Activated CD8-positive, alpha-beta memory T cell treated with anti-CD3 and anti-CD28 coated beads, Interleukin-2, amount 10 ng/mL, durations not matched to agents 7 days and 5 days (primary cell): Measurements from ENCODE around the gene SP100. TPM values are rescaled to one million over a fixed set of nuclear protein-coding genes. Genes with fewer than 3 reads are reported as not detected.
"Not testable (repeated sequence)": the region's sequence is repeated elsewhere in the genome, so short reads cannot be mapped to it uniquely, and the experiment has no call there.

Experiments used
- ATAC-seq: fragments of 150-1000 bp; cut with Tn5 transposase; one replicate; pipeline ENCODE4 v1.10.0; 2021; ENCODE audit warnings: moderate library complexity
- CTCF ChIA-PET: fragments of 350-600 bp; sonication (Branson Sonifier 250); formaldehyde crosslinking; loops from one replicate; lab custom pipeline; 2021; ENCODE audit warnings: antibody characterized with exemption; lab: Charles Lee
- DNase-seq: peaks from one replicate; pipeline ENCODE4 v3.0.0-alpha.2; 2020
- H3K27ac Mint-ChIP-seq: one replicate; pipeline ENCODE4 v1.8.0; 2021; ENCODE audit warnings: mild to moderate bottlenecking, mixed read lengths
- H3K27me3 Mint-ChIP-seq: one replicate; pipeline ENCODE4 v1.8.0; 2021; ENCODE audit warnings: mixed read lengths
- H3K36me3 Mint-ChIP-seq: one replicate; pipeline ENCODE4 v1.8.0; 2021; ENCODE audit warnings: mild to moderate bottlenecking, mixed read lengths
- H3K4me1 Mint-ChIP-seq: one replicate; pipeline ENCODE4 v1.8.0; 2021; ENCODE audit warnings: mixed read lengths
- H3K4me3 Mint-ChIP-seq: one replicate; pipeline ENCODE4 v1.8.0; 2021; ENCODE audit warnings: mild to moderate bottlenecking, moderate library complexity, mixed read lengths
- H3K9me3 Mint-ChIP-seq: one replicate; pipeline ENCODE4 v1.8.0; 2022; ENCODE audit warnings: low read depth, mixed read lengths
- total RNA-seq, 2 experiments: library from RNA; stranded (reverse); gene quantifications; one replicate each; pipeline ENCODE4 v1.2.3, GENCODE V29; 2021

The SP100 gene
- total RNA-seq, 2 experiments from 2014 or later: 255 to 385 TPM

DNA sequence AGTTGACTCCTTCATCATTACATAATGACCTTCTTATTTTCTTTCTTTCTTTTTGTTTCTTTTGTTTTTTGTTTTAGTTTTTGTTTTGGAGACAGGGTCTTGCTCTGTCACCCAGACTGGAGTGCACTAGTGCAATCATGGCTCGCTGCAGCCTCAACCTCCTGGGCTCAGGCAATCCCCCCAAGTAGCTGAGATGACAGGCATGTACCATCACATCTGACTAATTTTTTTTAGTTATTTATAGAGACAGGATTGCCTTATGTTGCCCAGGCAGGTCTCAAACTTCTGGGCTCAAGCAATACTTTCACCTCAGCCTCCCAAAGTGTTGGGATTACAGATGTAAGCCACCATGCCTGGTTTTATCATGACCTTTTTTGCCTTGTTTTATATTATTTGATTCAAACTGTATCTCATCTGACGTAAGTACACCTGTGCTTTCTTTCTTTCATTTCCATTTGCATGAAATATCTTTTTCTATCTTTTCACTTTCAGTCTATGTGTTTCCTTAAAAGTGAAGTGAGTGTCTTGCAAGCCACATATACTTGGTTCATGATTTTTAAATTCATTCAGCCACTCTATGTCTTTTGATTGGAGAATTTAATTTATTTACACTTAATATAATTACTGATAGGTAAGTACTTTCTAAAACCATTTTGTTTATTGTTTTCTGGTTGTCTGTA is 39.1 kb downstream of the SP100 start:
- no peak for DNase-seq
- ATAC-seq: no peak
- CTCF ChIA-PET: interaction anchor here (1.3 kb wide), 1 partner anchor 8 kb away, joined by 5 read pairs; no protein-coding TSS in a partner anchor
- H3K27ac Mint-ChIP-seq: no peak overlapping the region
- peaks cover 94% of the 10 kb centered on the region for H3K36me3 Mint-ChIP-seq
- H3K9me3 Mint-ChIP-seq: peaks cover 13% of the 10 kb centered on the region
- H3K27me3 Mint-ChIP-seq: no peaks in the 10 kb centered on the region
- no peak overlapping the region for H3K4me3 Mint-ChIP-seq
- peaks cover 69% of the 10 kb centered on the region for H3K4me1 Mint-ChIP-seq

DNA sequence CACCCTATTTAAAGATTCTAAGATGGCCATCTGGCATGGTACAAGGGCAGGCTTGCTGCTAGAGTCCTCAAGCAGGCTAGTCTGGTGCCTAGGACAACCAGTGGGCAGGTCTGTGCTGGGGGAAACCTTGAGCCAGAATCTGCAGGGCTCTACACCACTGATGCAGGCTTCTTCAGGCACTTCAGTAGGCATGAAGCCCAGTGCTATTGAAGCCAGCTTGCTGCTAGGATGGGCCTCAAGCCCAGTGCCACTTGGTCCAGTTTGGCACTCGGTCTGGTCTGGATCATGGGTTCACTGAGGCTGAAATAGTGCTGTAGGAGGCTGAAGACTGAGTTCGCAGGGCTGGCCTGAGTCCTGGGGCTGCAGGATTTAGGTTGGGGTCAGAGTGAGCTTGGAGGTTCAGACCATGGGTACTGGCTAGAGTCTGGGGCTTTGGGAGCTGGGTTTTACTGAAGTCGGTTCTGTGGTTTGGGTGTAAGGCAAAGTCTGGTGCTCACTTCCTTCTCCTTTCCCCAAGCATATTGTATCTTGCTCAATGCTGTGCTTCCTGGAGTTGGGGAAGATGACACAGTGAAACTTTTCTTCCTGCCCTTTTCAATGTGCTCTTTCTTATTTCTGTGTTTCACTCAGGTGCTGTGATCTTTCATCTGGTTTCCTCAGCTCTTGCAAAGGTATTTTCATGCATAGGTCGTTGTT is 41.2 kb downstream of the SP100 start:
- Mint-ChIP-seq H3K27ac (peak overlapping the region; percentile 53), H3K36me3 (peaks cover 90% of the 10 kb centered on the region), H3K4me1 (peaks cover 58% of the 10 kb centered on the region), H3K9me3 (peaks cover 13% of the 10 kb centered on the region), H3K4me3 (no peak overlapping the region), H3K27me3 (no peaks in the 10 kb centered on the region)
- ATAC-seq (peak; percentile 47), DNase-seq (no peak)
- CTCF ChIA-PET: no interaction called here

DNA sequence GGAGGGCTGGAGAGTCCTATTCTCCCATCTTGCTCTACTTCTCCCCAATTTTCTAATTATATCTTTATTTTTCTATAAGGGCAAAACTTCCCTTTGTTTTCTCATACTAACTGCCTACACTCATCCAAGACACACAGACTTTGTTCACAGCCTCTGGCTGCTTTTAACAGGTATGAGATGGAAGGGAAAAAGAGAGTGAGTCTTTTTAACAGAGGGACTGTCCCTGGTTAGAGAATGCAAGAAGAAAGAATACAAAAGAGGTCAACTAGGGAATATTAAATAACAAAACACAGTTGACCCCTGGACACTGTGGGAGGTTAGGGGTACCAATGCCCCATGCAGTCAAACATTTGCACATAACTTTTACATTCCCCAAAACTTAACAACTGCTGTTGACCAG is 41.8 kb downstream of the SP100 start:
- CTCF ChIA-PET: no interaction called here
- DNase-seq (no peak), ATAC-seq (no peak)
- no peaks in the 10 kb centered on the region for H3K27me3 Mint-ChIP-seq
- H3K27ac Mint-ChIP-seq: peak overlapping the region; percentile 53
- H3K4me1 Mint-ChIP-seq: peaks cover 55% of the 10 kb centered on the region
- H3K36me3 Mint-ChIP-seq: peaks cover 89% of the 10 kb centered on the region
- H3K9me3 Mint-ChIP-seq: peaks cover 13% of the 10 kb centered on the region
- H3K4me3 Mint-ChIP-seq: no peak overlapping the region

DNA sequence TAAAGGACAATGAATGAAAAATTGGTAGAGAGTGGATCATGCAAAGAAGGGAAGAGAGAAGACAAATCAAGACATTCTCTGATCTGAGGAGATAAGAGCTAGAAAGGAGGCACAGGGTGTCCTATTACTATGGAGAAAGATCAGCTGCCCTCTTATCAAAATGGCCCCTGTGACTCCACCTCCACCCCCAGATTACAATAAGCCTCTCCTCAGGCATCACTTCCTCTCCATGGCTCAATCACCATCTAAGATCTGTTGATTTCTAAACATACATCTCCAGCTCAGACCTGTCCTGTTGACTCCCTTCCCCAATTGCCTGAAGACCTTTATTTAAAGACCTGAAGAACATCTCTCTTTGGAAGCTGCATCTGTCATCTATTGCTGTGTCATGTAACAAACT is 43.2 kb downstream of the SP100 start:
- Mint-ChIP-seq H3K4me1 (peaks cover 42% of the 10 kb centered on the region), H3K27me3 (no peaks in the 10 kb centered on the region), H3K36me3 (peaks cover 88% of the 10 kb centered on the region), H3K9me3 (peaks cover 9% of the 10 kb centered on the region), H3K4me3 (no peak overlapping the region), H3K27ac (peak overlapping the region; percentile 25)
- CTCF ChIA-PET: no interaction called here
- ATAC-seq: no peak
- DNase-seq: no peak

DNA sequence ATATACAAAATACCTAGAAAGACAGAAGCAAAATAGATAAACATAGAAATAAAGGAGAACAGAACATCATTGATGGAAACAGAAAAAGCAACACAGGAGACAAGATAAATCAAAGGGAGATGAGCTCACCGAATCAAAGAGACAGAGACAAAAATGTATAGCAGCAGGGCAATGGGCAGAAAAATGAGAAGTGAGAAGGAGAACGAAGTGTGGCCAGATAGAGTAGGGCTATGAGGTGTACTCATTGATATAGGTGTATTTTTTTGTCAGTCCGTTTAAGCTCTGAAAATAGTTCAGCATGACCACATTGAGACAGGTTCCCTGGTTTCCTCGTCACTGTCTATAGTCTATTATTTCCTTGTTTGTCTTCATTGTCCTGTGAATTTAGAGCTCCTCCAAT is 55.1 kb downstream of the SP100 start:
- DNase-seq (no peak), ATAC-seq (no peak)
- H3K27me3 Mint-ChIP-seq: no peaks in the 10 kb centered on the region
- CTCF ChIA-PET: interaction anchor here (1.2 kb wide), 1 partner anchor 13 kb away, joined by 3 read pairs; no protein-coding TSS in a partner anchor
- H3K9me3 Mint-ChIP-seq: no peaks in the 10 kb centered on the region
- H3K36me3 Mint-ChIP-seq: peaks cover 82% of the 10 kb centered on the region
- H3K4me3 Mint-ChIP-seq: no peak overlapping the region
- peaks cover 35% of the 10 kb centered on the region for H3K4me1 Mint-ChIP-seq
- peak overlapping the region; percentile 12 for H3K27ac Mint-ChIP-seq

DNA sequence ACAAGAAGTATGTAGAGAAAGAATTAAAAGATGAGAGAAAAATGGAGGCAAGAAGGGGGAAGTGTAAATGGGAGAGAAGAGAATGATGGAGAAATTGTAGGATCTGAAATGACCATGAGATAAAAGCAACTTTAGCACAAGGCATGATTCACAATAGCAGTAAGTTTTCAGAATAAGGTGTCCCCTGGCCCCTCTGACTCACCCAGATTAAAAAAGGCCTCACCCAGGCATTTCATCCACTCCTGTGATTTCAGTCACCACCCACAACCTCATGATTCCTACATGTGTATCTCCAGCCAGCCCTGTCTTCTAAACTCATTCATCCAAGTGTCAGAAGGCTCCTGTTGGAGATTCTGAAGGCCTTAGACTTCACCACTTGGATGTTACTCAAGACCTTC is 56.6 kb downstream of the SP100 start:
- peak; percentile 61 for DNase-seq
- H3K27me3 Mint-ChIP-seq: no peaks in the 10 kb centered on the region
- CTCF ChIA-PET: no interaction called here
- ATAC-seq: peak; percentile 73
- peaks cover 35% of the 10 kb centered on the region for H3K4me1 Mint-ChIP-seq
- H3K36me3 Mint-ChIP-seq: peaks cover 77% of the 10 kb centered on the region
- H3K9me3 Mint-ChIP-seq: no peaks in the 10 kb centered on the region
- no peak overlapping the region for H3K4me3 Mint-ChIP-seq
- H3K27ac Mint-ChIP-seq: peak overlapping the region; percentile 79

- Mint-ChIP-seq H3K36me3 (peaks cover 75% of the 10 kb centered on the region), H3K9me3 (no peaks in the 10 kb centered on the region), H3K4me1 (peaks cover 35% of the 10 kb centered on the region), H3K4me3 (no peak overlapping the region), H3K27me3 (no peaks in the 10 kb centered on the region), H3K27ac (peak overlapping the region; percentile 79)
- peak; percentile 65 for DNase-seq
- peak; percentile 79 for ATAC-seq
- CTCF ChIA-PET: no interaction called here
These were observed 57.4 kb downstream of the SP100 start for GRCh38 chr2:230473378-230473777.

DNA sequence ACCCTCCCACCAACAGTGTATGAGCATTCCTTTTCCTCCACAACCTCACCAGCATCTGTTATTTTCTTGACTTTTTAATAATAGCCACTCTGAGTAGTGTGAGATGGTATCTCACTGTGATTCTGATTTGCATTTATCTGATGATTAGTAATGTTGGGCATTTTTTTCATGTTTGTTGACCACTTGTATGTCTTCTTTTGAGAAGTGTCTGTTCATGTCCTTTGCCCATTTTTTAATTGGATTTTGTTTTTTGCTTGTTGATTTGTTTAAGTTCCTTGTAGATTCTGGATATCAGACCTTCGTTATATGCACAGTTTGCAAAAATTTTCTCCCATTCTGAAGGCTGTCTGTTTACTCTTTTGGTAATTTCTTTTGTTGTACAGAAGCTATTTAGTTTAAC is 59.1 kb downstream of the SP100 start:
- Mint-ChIP-seq H3K27me3 (no peaks in the 10 kb centered on the region), H3K36me3 (peaks cover 79% of the 10 kb centered on the region), H3K9me3 (no peaks in the 10 kb centered on the region), H3K27ac (no peak overlapping the region), H3K4me3 (no peak overlapping the region), H3K4me1 (peaks cover 35% of the 10 kb centered on the region)
- CTCF ChIA-PET: no interaction called here
- DNase-seq (no peak), ATAC-seq (no peak)

GRCh38 chr2:230485801-230486341 is 69.9 kb downstream of the SP100 start:
- H3K27ac Mint-ChIP-seq: no peak overlapping the region
- H3K9me3 Mint-ChIP-seq: peaks cover 14% of the 10 kb centered on the region
- ATAC-seq (no peak), DNase-seq (no peak)
- no peaks in the 10 kb centered on the region for H3K27me3 Mint-ChIP-seq
- peaks cover 7% of the 10 kb centered on the region for H3K4me1 Mint-ChIP-seq
- no peak overlapping the region for H3K4me3 Mint-ChIP-seq
- H3K36me3 Mint-ChIP-seq: peaks cover 89% of the 10 kb centered on the region
- CTCF ChIA-PET: no interaction called here

- ATAC-seq, H3K27ac Mint-ChIP-seq, H3K27me3 Mint-ChIP-seq, H3K4me3 Mint-ChIP-seq, DNase-seq, CTCF ChIA-PET: not testable (repeated sequence)
- H3K4me1 Mint-ChIP-seq: peaks cover 26% of the 10 kb centered on the region
- H3K9me3 Mint-ChIP-seq: peaks cover 13% of the 10 kb centered on the region
- peaks cover 93% of the 10 kb centered on the region for H3K36me3 Mint-ChIP-seq
These were observed 75.2 kb downstream of the SP100 start for GRCh38 chr2:230491219-230491618.

- ATAC-seq (no peak), DNase-seq (no peak)
- CTCF ChIA-PET: no interaction called here
- Mint-ChIP-seq H3K4me3 (no peak overlapping the region), H3K9me3 (peaks cover 13% of the 10 kb centered on the region), H3K27me3 (no peaks in the 10 kb centered on the region), H3K27ac (no peak overlapping the region), H3K36me3 (peaks cover 91% of the 10 kb centered on the region), H3K4me1 (peaks cover 35% of the 10 kb centered on the region)
These were observed 76.1 kb downstream of the SP100 start for GRCh38 chr2:230492107-230492506.

DNA sequence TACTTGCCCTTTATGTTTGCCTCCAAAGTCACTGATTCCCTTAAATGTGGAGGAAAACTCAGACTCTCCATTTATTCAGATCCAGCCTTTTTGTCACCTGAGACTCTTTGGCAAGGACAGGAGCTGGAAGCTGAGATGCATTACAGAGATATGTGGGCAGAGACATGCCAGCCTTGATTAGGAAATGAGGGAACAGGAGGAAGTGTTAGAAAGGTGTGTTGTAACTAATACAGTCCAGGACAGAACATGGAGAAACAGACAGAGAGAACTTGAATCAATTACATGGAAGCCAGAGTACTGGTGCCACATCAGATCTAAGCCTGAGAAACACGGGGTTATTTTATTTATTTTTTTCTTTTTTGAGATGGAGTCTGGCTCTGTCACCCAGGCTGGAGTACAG is 79.0 kb downstream of the SP100 start:
- Mint-ChIP-seq H3K36me3 (peaks cover 88% of the 10 kb centered on the region), H3K27me3 (no peaks in the 10 kb centered on the region), H3K4me3 (no peak overlapping the region), H3K27ac (no peak overlapping the region), H3K9me3 (peaks cover 7% of the 10 kb centered on the region), H3K4me1 (peaks cover 41% of the 10 kb centered on the region)
- ATAC-seq (no peak), DNase-seq (no peak)
- CTCF ChIA-PET: interaction anchor here (1.0 kb wide), 1 partner anchor 73 kb away, joined by 3 read pairs; no protein-coding TSS in a partner anchor

- CTCF ChIA-PET: interaction anchor here (0.7 kb wide), 1 partner anchor 13 kb away, joined by 3 read pairs; no protein-coding TSS in a partner anchor
These were observed 80.9 kb downstream of the SP100 start for GRCh38 chr2:230496891-230497290.

More at GRCh38 chr2:230496891-230497290, 80.9 kb downstream of the SP100 start:
- no peaks in the 10 kb centered on the region for H3K27me3 Mint-ChIP-seq
- peak; percentile 77 for ATAC-seq
- H3K27ac Mint-ChIP-seq: peak overlapping the region; percentile 82
- peaks cover 34% of the 10 kb centered on the region for H3K4me1 Mint-ChIP-seq
- H3K9me3 Mint-ChIP-seq: no peaks in the 10 kb centered on the region
- peak overlapping the region; percentile 14 for H3K4me3 Mint-ChIP-seq
- H3K36me3 Mint-ChIP-seq: peaks cover 83% of the 10 kb centered on the region
- no peak for DNase-seq
